ENCODE results near the gene NDUFS6. TPM values are rescaled to one million over a fixed set of nuclear protein-coding genes. Genes with fewer than 3 reads are reported as not detected.

The NDUFS6 gene
- polyA plus RNA-seq, 2 of the 4 experiments (the other 2 are of a cell fraction) = 76.0 to 192 TPM

DNA sequence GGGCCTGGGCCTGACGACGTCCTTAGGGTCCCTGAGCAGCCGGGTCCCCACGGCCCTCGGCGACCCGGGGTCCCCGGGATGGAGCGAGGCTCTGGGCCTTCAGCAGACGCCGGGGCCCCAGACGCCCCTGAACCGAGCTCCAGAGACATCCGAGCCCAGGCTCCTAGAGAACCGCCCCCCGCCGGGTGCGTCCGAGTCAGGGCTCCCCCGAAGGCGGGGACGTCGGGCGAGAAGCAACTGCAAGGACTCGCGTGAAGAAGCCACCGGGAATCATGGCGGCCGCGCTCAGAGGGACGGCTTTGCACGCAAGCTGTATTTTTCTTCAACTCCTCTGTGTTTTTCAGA lies 56.0 kb downstream of the NDUFS6 start (continued):
- TF ChIP-seq, protein P1, sequence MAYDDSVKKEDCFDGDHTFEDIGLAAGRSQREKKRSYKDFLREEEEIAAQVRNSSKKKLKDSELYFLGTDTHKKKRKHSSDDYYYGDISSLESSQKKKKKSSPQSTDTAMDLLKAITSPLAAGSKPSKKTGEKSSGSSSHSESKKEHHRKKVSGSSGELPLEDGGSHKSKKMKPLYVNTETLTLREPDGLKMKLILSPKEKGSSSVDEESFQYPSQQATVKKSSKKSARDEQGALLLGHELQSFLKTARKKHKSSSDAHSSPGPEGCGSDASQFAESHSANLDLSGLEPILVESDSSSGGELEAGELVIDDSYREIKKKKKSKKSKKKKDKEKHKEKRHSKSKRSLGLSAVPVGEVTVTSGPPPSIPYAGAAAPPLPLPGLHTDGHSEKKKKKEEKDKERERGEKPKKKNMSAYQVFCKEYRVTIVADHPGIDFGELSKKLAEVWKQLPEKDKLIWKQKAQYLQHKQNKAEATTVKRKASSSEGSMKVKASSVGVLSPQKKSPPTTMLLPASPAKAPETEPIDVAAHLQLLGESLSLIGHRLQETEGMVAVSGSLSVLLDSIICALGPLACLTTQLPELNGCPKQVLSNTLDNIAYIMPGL (CRISPR knock-in tag; IDR thresholded peaks at IDR 0.05; ENCODE audit: borderline replicate concordance) = no peak
- no peak for TF ChIP-seq EHF (CRISPR knock-in tag; IDR thresholded peaks at IDR 0.05)

DNA sequence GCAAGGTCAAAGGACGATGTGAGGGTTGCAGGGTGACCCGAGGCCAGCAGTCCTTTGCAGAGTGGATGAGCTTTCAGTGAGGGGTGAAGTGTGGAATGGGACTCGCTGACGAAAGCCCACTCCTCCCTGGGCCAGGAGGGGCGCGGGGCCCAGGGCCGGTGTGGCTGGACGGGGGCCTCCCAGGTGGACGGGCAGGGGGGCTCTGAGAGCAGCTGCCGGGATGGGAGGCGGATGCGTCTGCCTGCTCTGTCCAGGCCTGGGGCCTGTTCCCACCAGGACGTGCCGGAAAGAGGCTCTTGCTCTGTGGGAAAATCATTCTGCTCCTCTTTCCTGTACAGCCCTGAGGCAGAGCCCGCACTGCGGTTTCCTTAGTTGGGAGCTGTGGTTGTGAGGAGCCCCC lies 57.2 kb downstream of the NDUFS6 start:
- Histone ChIP-seq H3K4me3 (no peak overlapping the region), H3K4me1 (no peaks in the 10 kb centered on the region), H3K9me3 (no peaks in the 10 kb centered on the region), H3K4me2 (no peak overlapping the region), H3K27ac (no peak overlapping the region)
- no peak for TF ChIP-seq RCOR1 (IDR thresholded peaks at IDR 0.05; ENCODE audit: low read depth, low read length)
- TF ChIP-seq, protein P2, sequence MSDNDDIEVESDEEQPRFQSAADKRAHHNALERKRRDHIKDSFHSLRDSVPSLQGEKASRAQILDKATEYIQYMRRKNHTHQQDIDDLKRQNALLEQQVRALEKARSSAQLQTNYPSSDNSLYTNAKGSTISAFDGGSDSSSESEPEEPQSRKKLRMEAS (IDR thresholded peaks at IDR 0.05) = no peak
- no peak for TF ChIP-seq E2F6 (IDR thresholded peaks at IDR 0.05; ENCODE audit: borderline replicate concordance, low read depth)
- no peak for TF ChIP-seq POLR2A (IDR thresholded peaks at IDR 0.05; ENCODE audit: low read length)
- CTCF ChIA-PET = no interaction called here
- POLR2A ChIA-PET = no interaction called here
- ATAC-seq (no peak), DNase-seq (ENCODE audit: low read depth in 1 of 2, low spot score in 1 of 2) (no peak), FAIRE-seq (no peak)
- 73% methylated on average over 13 of the region's 16 CpGs for WGBS (ENCODE audit: missing lambda C conversion rate)

- no peak overlapping the region for H3K27ac ChIP-seq
- TF ChIP-seq CBX2 (IDR thresholded peaks at IDR 0.05; ENCODE audit: borderline replicate concordance, low read depth) (no peak), CTCF (IDR thresholded peaks at IDR 0.05) (no peak), HEYL (CRISPR knock-in tag; IDR thresholded peaks at IDR 0.05) (no peak), HOXB5 (CRISPR knock-in tag; IDR thresholded peaks at IDR 0.05) (no peak), KDM1A (IDR thresholded peaks at IDR 0.05; ENCODE audit: low read depth) (no peak), MAFK (IDR thresholded peaks at IDR 0.05; ENCODE audit: partially characterized antibody) (no peak), CBX8 (IDR thresholded peaks at IDR 0.05) (no peak), NR3C1 (IDR thresholded peaks at IDR 0.05) (no peak)
- TF ChIP-seq, protein P2 (IDR thresholded peaks at IDR 0.05) = no peak
- no peak for ATAC-seq
- DNase-seq (ENCODE audit: low read depth in 1 of 2, low spot score in 1 of 2) = no peak
- H3K4me3 ChIP-seq = no peak overlapping the region
- CTCF ChIA-PET = no interaction called here
- H3K4me2 ChIP-seq = no peak overlapping the region
- WGBS (ENCODE audit: missing lambda C conversion rate) = 54% methylated on average over 10 of the region's 10 CpGs
- FAIRE-seq = no peak
- H3K9me3 ChIP-seq = no peaks in the 10 kb centered on the region
- POLR2A ChIA-PET = no interaction called here
- H3K4me1 ChIP-seq = no peaks in the 10 kb centered on the region
Observed at GRCh38 chr5:1859099-1859498, 57.9 kb downstream of the NDUFS6 start.

- Histone ChIP-seq H3K4me1 (no peaks in the 10 kb centered on the region), H3K27ac (no peak overlapping the region), H3K4me2 (no peak overlapping the region), H3K4me3 (no peak overlapping the region), H3K9me3 (no peaks in the 10 kb centered on the region)
- ChIA-PET CTCF (no interaction called here), POLR2A (no interaction called here)
- 57% methylated on average over 17 of the region's 22 CpGs for WGBS (ENCODE audit: missing lambda C conversion rate)
- ATAC-seq (no peak), DNase-seq (ENCODE audit: low read depth in 1 of 2, low spot score in 1 of 2) (no peak), FAIRE-seq (no peak)
- TF ChIP-seq ATOH8 (CRISPR knock-in tag; IDR thresholded peaks at IDR 0.05; ENCODE audit: low read depth) (no peak), ZFP36 (IDR thresholded peaks at IDR 0.05; ENCODE audit: borderline replicate concordance, partially characterized antibody) (no peak), CHD2 (IDR thresholded peaks at IDR 0.05; ENCODE audit: low read length, partially characterized antibody) (no peak), FOSL2 (IDR thresholded peaks at IDR 0.05) (no peak), FOSL2 (CRISPR knock-in tag; IDR thresholded peaks at IDR 0.05) (no peak), POLR2A (IDR thresholded peaks at IDR 0.05; ENCODE audit: low read length) (no peak), HOXB5 (CRISPR knock-in tag; IDR thresholded peaks at IDR 0.05) (no peak), PBX3 (IDR thresholded peaks at IDR 0.05) (no peak), CEBPB (IDR thresholded peaks at IDR 0.05) (no peak), TP53 (CRISPR knock-in tag; IDR thresholded peaks at IDR 0.05) (no peak), RARB (CRISPR knock-in tag; IDR thresholded peaks at IDR 0.05) (no peak), NFE2L2 (conservative IDR thresholded peaks at IDR 0.05; ENCODE audit: low read length) (no peak), RNF2 (IDR thresholded peaks at IDR 0.05; ENCODE audit: borderline replicate concordance, low read depth) (no peak)
- TF ChIP-seq, protein P1 (CRISPR knock-in tag; IDR thresholded peaks at IDR 0.05; ENCODE audit: borderline replicate concordance) = no peak
Observed at GRCh38 chr5:1860021-1860610, 58.9 kb downstream of the NDUFS6 start.

All from A549 (cell line).